ENCODE data around the gene ATXN7L1.

- TF ChIP-seq POLR2A (IDR thresholded peaks at IDR 0.05; ENCODE audit: low read depth, low read length) (no peak), POLR2AphosphoS5 (IDR thresholded peaks at IDR 0.05; ENCODE audit: low read depth, low read length) (no peak)
These were observed 145.4 kb downstream of the ATXN7L1 start for GRCh38 chr7:105731042-105731441.
